Transverse colon (tissue), 3 donors: ENCODE results near the gene RAB36.

Experiments
- EP300 ChIP-seq: sonication (generic); formaldehyde crosslinking; IDR thresholded peaks from one replicate; pipeline ENCODE4 v1.6.1; 2017; ENCODE audit warnings: antibody characterized with exemption, low read depth
- POLR2A ChIP-seq: fragments of 450-650 bp; IDR thresholded peaks from one replicate; pipeline ENCODE4 v1.6.1; 2016; ENCODE audit warnings: antibody characterized with exemption, mild to moderate bottlenecking, moderate library complexity
- TF ChIP-seq, protein P1 (sequence below), 5 experiments: fragments of 200-600 bp in 3 of 5; fragments of 450-650 bp in 2 of 5; sonication (generic) in 3 of 5; IDR thresholded peaks; 1 replicate in 2 of 5; 2 replicates in 3 of 5; pipeline ENCODE4 v1.5.1; 2016 to 2017; ENCODE audit warnings: antibody characterized with exemption in 5 of 5, inconsistent platforms in 3 of 5, mild to moderate bottlenecking in 2 of 5, moderate library complexity in 1 of 5

DNA sequence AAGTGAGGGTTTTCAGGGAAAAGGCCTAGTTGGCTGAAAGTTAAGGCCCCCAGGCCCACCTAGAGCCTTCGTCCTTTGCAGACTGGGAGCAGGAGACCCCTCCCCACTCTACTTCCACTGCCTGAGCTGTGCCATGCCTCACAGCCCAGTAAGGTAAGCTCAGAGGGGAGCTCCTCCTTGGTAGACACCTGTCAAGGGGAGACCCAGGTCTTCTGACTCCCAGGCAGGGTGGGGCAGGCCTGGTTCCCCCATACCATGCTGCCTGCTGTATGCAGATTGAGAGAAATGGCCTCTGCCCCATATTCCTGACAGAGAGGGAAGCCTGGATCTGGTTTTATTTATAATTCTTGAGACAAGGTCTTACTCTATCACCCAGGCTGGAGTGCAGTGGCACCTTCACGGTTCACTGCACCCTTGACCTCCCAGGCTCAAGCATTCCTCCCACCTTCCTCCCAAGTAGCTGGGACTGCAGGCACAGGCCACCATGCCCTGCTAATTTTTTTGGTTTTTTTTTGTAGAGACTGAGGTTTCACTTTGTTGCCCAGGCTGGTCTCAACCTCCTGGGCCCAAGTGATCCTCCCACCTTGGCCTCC, 697 bp downstream of the RAB36 start:
- no peak for TF ChIP-seq POLR2A
- TF ChIP-seq, protein P1, sequence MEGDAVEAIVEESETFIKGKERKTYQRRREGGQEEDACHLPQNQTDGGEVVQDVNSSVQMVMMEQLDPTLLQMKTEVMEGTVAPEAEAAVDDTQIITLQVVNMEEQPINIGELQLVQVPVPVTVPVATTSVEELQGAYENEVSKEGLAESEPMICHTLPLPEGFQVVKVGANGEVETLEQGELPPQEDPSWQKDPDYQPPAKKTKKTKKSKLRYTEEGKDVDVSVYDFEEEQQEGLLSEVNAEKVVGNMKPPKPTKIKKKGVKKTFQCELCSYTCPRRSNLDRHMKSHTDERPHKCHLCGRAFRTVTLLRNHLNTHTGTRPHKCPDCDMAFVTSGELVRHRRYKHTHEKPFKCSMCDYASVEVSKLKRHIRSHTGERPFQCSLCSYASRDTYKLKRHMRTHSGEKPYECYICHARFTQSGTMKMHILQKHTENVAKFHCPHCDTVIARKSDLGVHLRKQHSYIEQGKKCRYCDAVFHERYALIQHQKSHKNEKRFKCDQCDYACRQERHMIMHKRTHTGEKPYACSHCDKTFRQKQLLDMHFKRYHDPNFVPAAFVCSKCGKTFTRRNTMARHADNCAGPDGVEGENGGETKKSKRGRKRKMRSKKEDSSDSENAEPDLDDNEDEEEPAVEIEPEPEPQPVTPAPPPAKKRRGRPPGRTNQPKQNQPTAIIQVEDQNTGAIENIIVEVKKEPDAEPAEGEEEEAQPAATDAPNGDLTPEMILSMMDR (IDR thresholded peaks at IDR 0.05): no peak
- TF ChIP-seq EP300: no peak
